Breast epithelium (tissue), 4 donors: ENCODE results near the gene SESN1. TPM values are rescaled to one million over a fixed set of nuclear protein-coding genes. Genes with fewer than 3 reads are reported as not detected.

Source experiments
- DNase-seq, 2 donors: peaks; one replicate each; pipeline ENCODE4 v3.0.0-alpha.2; 2019; ENCODE audit warnings: low spot score in 2 of 2
- H3K27ac ChIP-seq, 2 donors: fragments of 200-600 bp; sonication (generic) in 1 of 2; one replicate each; pipeline ENCODE4 v1.5.1; 2016 to 2019; ENCODE audit warnings: mild to moderate bottlenecking in 1 of 2
- H3K27me3 ChIP-seq, 2 donors: fragments of 200-600 bp; sonication (generic) in 1 of 2; one replicate each; pipeline versions ENCODE4 v1.5.1 to v1.6.0; 2017 to 2019; ENCODE audit warnings: control low read depth in 1 of 2, mild to moderate bottlenecking in 1 of 2
- H3K36me3 ChIP-seq: fragments of 200-600 bp; one replicate; pipeline ENCODE4 v1.5.1; 2019
- H3K4me1 ChIP-seq, 2 donors: fragments of 200-600 bp; sonication (generic); one replicate each; pipeline ENCODE4 v1.5.1; 2016 to 2019; ENCODE audit warnings: control low read depth in 1 of 2
- H3K4me3 ChIP-seq, 3 donors: fragments of 200-600 bp; sonication (generic); 1 replicate in 2 of 3; 2 replicates in 1 of 3; pipeline ENCODE4 v1.5.1; 2016 to 2019; ENCODE audit warnings: mild to moderate bottlenecking in 3 of 3, moderate library complexity in 2 of 3
- H3K9me3 ChIP-seq, 2 donors: fragments of 200-600 bp; sonication (generic) in 1 of 2; one replicate each; pipeline ENCODE4 v1.5.1; 2016 to 2019; ENCODE audit warnings: control low read depth in 1 of 2
- POLR2A ChIP-seq: fragments of 450-650 bp; IDR thresholded peaks from one replicate; pipeline ENCODE4 v1.6.1; 2016; ENCODE audit warnings: antibody characterized with exemption, mild to moderate bottlenecking, moderate library complexity
- POLR2AphosphoS5 ChIP-seq, 3 donors: sonication (generic); formaldehyde crosslinking; IDR thresholded peaks; one replicate each; pipeline ENCODE4 v1.6.1; 2017; ENCODE audit warnings: antibody characterized with exemption in 3 of 3
- intact Hi-C: fragments of 100-400 bp; cut with DNase I; formaldehyde crosslinking; loops from one replicate; pipeline ENCODE4 v1.15.1; 2023; ENCODE audit warnings: low total_unique reads
- total RNA-seq, 3 donors: library from RNA; depleted of rRNA; stranded (reverse); fragments of >200 nt; gene quantifications; one replicate each; pipeline ENCODE4 v1.1.0, GENCODE V29; 2016
- TF ChIP-seq, protein P1 (sequence below), 3 donors: fragments of 450-650 bp; IDR thresholded peaks; one replicate each; pipeline ENCODE4 v1.5.1; 2016 to 2017; ENCODE audit warnings: antibody characterized with exemption in 3 of 3, mild to moderate bottlenecking in 3 of 3, moderate library complexity in 3 of 3

Gene SESN1
- total RNA-seq, 3 donors from 2014 or later = 70.8 to 141 (median 108) TPM

DNA sequence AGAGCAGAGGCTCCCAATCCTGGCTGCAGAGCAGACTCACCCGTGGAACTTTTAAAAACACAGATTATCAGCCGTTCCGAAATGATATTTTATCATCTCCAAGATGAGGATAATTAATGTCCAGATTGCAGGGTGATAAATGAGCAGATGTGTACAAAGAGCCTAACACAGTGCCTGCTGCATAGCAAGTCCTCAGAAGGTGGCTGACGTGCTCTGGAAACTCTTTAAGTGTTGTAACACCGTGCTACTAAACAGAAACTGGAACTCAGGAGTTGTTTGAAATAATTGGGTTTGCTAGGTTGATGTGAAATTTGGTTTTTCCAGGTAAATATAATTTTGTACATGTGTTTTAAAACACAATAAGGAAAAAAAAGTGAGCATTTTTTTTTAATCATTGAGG is 128.4 kb downstream of the SESN1 start:
- intact Hi-C loops = no loop called here
- H3K27me3 ChIP-seq = no peaks in the 10 kb centered on the region
- no peaks in the 10 kb centered on the region for H3K9me3 ChIP-seq
- no peak for DNase-seq
- TF ChIP-seq, protein P1, sequence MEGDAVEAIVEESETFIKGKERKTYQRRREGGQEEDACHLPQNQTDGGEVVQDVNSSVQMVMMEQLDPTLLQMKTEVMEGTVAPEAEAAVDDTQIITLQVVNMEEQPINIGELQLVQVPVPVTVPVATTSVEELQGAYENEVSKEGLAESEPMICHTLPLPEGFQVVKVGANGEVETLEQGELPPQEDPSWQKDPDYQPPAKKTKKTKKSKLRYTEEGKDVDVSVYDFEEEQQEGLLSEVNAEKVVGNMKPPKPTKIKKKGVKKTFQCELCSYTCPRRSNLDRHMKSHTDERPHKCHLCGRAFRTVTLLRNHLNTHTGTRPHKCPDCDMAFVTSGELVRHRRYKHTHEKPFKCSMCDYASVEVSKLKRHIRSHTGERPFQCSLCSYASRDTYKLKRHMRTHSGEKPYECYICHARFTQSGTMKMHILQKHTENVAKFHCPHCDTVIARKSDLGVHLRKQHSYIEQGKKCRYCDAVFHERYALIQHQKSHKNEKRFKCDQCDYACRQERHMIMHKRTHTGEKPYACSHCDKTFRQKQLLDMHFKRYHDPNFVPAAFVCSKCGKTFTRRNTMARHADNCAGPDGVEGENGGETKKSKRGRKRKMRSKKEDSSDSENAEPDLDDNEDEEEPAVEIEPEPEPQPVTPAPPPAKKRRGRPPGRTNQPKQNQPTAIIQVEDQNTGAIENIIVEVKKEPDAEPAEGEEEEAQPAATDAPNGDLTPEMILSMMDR (IDR thresholded peaks at IDR 0.05) = no peak
- TF ChIP-seq POLR2AphosphoS5 (IDR thresholded peaks at IDR 0.05) = no peak
- no peak for TF ChIP-seq POLR2A
- no peaks in the 10 kb centered on the region for H3K36me3 ChIP-seq
- H3K4me3 ChIP-seq = no peak overlapping the region
- no peak overlapping the region for H3K27ac ChIP-seq
- H3K4me1 ChIP-seq = no peaks in the 10 kb centered on the region

DNA sequence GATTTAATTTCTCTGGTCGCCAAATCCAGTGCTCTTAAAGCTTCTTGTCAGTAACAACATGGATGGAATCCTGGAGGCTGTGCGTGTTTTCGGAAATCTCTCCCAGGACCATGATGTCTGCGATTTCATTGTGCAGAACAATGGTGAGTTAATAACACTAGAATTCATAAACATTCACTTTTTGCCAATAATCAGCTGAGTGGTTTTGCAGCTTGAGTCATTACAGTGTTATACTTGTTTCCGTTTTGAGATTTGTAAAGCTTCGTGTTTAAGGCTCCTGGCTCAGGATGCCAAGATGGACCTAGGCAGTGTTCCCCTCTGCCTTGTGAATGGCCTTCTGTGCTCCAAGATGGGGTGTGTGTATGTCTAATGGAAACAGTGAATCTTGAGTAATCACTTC is 132.7 kb downstream of the SESN1 start:
- no peaks in the 10 kb centered on the region for H3K27me3 ChIP-seq
- intact Hi-C loops = no loop called here

DNA sequence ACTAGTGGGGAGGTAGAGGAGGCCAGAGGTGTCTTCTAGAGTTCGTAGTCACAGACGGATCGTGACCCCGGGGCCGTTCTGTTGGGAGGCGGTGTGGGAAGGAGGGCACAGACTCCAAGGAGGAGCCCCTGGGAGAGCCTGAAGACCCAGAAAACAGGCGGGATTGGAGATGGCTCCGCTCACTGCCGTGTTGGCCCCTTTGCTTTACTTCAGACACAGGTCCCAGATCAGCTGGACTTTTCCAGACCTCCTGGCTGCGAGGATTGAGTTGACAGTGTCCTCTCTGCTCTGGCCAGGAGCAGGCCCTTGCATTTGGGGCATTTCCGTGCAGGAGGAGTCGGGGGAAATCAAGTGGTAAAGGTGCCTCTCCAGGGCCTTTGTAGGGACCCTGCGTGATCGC is 133.6 kb downstream of the SESN1 start:
- Histone ChIP-seq H3K4me3 (no peak overlapping the region), H3K27ac (no peak overlapping the region), H3K9me3 (no peaks in the 10 kb centered on the region), H3K36me3 (no peaks in the 10 kb centered on the region), H3K27me3 (no peaks in the 10 kb centered on the region), H3K4me1 (no peaks in the 10 kb centered on the region)
- no peak for DNase-seq
- TF ChIP-seq POLR2A = no peak
- TF ChIP-seq, protein P1 (IDR thresholded peaks at IDR 0.05) = no peak
- no peak for TF ChIP-seq POLR2AphosphoS5 (IDR thresholded peaks at IDR 0.05)
- intact Hi-C loops = no loop called here

More for the DNA sequence above, 132.7 kb downstream of the SESN1 start:
- Histone ChIP-seq H3K27ac (no peak overlapping the region), H3K4me1 (no peaks in the 10 kb centered on the region), H3K4me3 (no peak overlapping the region), H3K9me3 (no peaks in the 10 kb centered on the region), H3K36me3 (no peaks in the 10 kb centered on the region)
- TF ChIP-seq, protein P1 (IDR thresholded peaks at IDR 0.05) = no peak
- no peak for TF ChIP-seq POLR2AphosphoS5 (IDR thresholded peaks at IDR 0.05)
- TF ChIP-seq POLR2A = no peak
- no peak for DNase-seq

DNA sequence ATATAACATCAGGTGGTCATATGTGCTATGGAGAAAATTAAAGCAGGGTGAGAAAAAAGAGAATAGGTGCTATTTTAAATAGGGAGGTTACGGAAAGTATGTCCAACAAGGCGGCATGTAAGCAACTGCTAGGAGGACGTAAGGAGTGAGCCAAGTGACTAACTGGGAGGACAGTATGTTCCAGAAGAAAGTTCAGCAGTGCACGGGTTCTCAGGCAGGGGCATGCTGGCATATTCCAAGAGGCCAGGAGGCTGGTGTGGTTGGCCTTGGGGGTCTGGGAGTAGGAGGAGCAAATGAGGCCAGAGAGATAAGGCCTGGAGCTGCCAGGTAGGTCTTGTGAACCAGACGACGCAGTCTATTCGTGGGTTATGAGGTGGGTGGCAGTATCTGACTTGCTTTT is 134.0 kb downstream of the SESN1 start:
- DNase-seq = no peak
- Histone ChIP-seq H3K9me3 (no peaks in the 10 kb centered on the region), H3K4me3 (no peak overlapping the region), H3K4me1 (no peaks in the 10 kb centered on the region), H3K27ac (no peak overlapping the region), H3K27me3 (no peaks in the 10 kb centered on the region), H3K36me3 (no peaks in the 10 kb centered on the region)
- TF ChIP-seq POLR2A (no peak), POLR2AphosphoS5 (IDR thresholded peaks at IDR 0.05) (no peak)
- intact Hi-C loops = no loop called here

DNA sequence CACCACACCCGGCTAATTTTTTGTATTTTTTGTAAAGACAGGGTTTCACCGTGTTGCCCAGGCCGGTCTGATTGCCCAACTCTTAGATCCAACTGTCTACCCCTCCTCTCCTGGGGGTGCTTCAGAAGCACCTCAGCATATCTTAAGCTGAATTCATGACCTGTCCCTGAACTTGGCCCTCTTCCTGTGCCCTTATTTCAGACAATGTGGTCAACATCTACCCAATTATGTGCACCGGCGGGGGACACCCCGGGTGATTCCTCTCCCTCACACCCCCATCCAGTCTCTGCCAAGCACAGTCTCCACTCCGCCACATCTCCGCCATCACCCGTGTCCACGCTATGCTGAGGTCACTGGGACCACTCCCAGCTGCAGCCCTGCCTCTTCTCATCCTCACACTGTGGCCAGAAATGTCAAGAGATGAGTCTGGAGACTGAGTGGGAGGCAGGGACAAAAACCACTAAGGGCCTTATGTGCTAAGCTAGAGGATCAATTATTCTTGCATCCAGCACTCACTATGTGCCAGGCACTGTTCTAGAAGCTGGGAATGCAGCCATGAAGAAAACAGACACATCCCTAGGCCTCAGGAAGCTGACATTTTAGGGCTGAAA is 134.6 kb downstream of the SESN1 start:
- Histone ChIP-seq H3K4me3 (no peak overlapping the region), H3K27me3 (no peaks in the 10 kb centered on the region), H3K27ac (no peak overlapping the region), H3K36me3 (no peaks in the 10 kb centered on the region), H3K9me3 (no peaks in the 10 kb centered on the region), H3K4me1 (no peaks in the 10 kb centered on the region)
- DNase-seq = no peak
- TF ChIP-seq POLR2AphosphoS5 (IDR thresholded peaks at IDR 0.05) (no peak), POLR2A (no peak)
- TF ChIP-seq, protein P1 (IDR thresholded peaks at IDR 0.05) = no peak
- intact Hi-C loops = no loop called here
